ENCODE measurements around the gene PDGFA. TPM values are rescaled to one million over a fixed set of nuclear protein-coding genes. Genes with fewer than 3 reads are reported as not detected.

The PDGFA gene
- total and polyA plus RNA-seq, 3 donors from 2014 or later: 7.2 to 13.8 (median 13.8) TPM

DNA sequence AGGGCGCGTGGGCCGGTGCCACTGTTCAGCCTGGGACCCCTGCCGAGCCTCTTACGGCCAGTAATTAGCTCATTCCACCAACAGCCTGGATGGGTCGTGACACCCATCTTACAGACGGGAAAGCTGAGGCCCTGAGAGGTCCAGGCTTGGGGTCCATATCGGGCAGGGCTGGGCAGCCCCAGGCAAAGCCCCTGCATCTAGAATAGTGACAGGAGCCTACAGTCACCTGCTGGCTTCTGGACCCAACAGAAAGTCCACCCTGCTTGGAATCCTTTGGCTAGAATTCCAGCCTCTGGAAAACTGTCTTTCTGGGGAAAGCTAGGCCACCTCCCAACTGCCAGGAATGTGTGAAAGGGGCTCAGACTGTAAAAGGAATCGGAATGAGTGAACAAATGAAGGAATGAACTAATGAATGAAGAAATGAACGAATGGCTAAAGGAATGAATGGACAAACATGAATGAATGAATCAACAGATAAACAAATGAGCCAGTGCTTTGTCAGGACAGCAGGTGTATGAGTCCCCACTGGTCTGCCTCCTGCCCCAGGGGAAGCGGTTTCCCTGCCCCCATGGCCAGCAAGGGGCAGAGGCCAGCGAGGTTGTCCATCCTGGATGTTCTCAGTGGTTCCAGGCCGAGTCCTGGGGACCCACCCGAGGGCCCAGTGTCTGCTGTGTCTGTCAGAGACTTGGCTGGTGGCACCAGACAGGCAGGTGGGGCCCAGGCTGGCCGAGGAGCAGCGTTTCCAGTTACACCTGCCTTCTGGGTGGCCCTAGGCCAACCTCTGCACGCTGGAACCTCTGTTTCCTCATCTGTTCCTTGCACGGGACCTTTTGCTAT lies 24.1 kb upstream of the PDGFA start:
- Histone ChIP-seq H3K4me1 (peaks cover under 1% of the 10 kb centered on the region), H3K27ac (no peak overlapping the region), H3K27me3 (no peaks in the 10 kb centered on the region), H3K4me3 (no peak overlapping the region), H3K36me3 (ENCODE audit: low read depth, missing control alignments) (no peaks in the 10 kb centered on the region), H3K9me3 (no peaks in the 10 kb centered on the region)
- TF ChIP-seq CTCF (IDR thresholded peaks at IDR 0.05) (no peak), POLR2A (IDR thresholded peaks at IDR 0.05) (no peak)
- WGBS, 2 donors: 91 to 94% methylated on average over 13 to 15 of the region's 18 CpGs
- no peak for DNase-seq
- intact Hi-C loops (cut with DNase I; ENCODE audit: low total_unique reads): no loop called here

DNA sequence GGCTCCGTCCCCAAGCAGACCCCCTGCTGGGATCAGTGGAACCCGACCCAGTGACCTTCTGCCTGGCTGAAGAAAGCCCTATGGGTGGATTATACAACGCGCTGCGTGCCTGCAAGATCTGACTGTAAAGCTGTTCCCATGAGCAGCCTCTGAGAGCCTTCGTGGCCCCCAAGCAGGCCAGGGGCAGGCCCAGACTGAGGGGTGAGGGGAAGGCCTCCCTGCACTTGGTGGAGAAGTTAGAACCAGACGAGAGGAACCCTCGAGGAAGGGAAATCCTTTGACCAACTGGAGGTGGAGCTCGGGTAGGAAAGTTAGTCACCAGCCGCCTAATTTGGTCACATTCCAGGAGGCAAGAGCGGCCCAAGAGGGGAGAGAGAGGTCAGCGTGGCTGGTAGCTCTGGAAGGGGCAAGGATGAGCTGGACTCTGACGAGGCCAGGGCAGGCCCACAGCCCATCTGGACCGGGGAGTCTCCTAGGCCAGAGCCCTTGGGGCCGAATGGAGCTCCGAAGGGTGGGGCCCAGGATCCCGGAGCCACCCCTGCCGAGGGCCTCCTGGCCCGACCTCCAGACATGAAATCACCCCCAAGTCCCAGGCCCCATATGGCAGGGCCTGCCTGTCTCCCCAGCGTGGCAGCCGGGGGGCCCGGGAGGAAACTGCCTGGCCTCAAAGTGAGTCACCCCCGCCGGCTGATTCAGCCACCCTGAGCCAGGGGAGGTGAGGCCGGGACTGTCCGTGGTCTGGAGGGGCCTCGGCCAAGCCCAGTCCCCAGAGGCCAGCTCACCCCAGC lies 23.3 kb upstream of the PDGFA start:
- WGBS, 2 donors: 66 to 76% methylated on average over 15 to 23 of the region's 27 CpGs
- Histone ChIP-seq H3K4me1 (peaks cover 8% of the 10 kb centered on the region), H3K9me3 (no peaks in the 10 kb centered on the region), H3K4me3 (no peak overlapping the region), H3K27ac (no peak overlapping the region), H3K27me3 (no peaks in the 10 kb centered on the region), H3K36me3 (ENCODE audit: low read depth, missing control alignments) (no peaks in the 10 kb centered on the region)
- TF ChIP-seq POLR2A (IDR thresholded peaks at IDR 0.05): no peak
- TF ChIP-seq CTCF (IDR thresholded peaks at IDR 0.05): no peak
- no peak for DNase-seq
- intact Hi-C loops (cut with DNase I; ENCODE audit: low total_unique reads): no loop called here

- no peaks in the 10 kb centered on the region for H3K36me3 ChIP-seq (ENCODE audit: low read depth, missing control alignments)
- H3K4me1 ChIP-seq: peaks cover 8% of the 10 kb centered on the region
- no peak overlapping the region for H3K4me3 ChIP-seq
- no peaks in the 10 kb centered on the region for H3K27me3 ChIP-seq
- WGBS, 2 donors: 87 to 91% methylated on average over 28 of the region's 28 CpGs
- no peaks in the 10 kb centered on the region for H3K9me3 ChIP-seq
- H3K27ac ChIP-seq: no peak overlapping the region
- no peak for DNase-seq
- intact Hi-C loops (cut with DNase I; ENCODE audit: low total_unique reads): no loop called here
- TF ChIP-seq CTCF (IDR thresholded peaks at IDR 0.05) (no peak), POLR2A (IDR thresholded peaks at IDR 0.05) (no peak)
Measured at GRCh38 chr7:542131-542712, 22.6 kb upstream of the PDGFA start.

DNA sequence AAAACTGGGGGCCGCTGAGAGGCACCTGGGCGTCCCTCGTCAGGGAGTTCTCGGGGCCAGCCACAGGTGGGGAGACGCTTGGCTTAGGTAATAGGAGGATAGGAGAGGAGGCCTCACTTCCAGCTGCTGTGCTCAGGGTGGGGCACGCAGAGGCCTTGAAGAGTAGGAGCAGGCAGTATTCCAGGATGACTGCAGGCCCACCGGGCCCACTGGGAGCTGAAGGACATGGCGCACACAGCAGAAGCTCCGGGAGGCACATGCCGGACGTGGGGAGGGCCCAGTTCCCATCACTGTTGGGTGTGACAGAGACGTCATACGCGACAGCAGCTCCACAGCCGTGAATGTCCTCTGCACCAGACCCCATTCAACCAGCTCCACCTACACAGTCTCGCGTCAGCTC lies 22.0 kb upstream of the PDGFA start:
- Histone ChIP-seq H3K9me3 (no peaks in the 10 kb centered on the region), H3K36me3 (ENCODE audit: low read depth, missing control alignments) (no peaks in the 10 kb centered on the region), H3K4me1 (peaks cover 8% of the 10 kb centered on the region), H3K27me3 (no peaks in the 10 kb centered on the region), H3K4me3 (no peak overlapping the region), H3K27ac (no peak overlapping the region)
- no peak for DNase-seq
- no peak for TF ChIP-seq POLR2A (IDR thresholded peaks at IDR 0.05)
- intact Hi-C loops (cut with DNase I; ENCODE audit: low total_unique reads): no loop called here
- 88 to 90% methylated on average over 17 of the region's 17 CpGs for WGBS, 2 donors

DNA sequence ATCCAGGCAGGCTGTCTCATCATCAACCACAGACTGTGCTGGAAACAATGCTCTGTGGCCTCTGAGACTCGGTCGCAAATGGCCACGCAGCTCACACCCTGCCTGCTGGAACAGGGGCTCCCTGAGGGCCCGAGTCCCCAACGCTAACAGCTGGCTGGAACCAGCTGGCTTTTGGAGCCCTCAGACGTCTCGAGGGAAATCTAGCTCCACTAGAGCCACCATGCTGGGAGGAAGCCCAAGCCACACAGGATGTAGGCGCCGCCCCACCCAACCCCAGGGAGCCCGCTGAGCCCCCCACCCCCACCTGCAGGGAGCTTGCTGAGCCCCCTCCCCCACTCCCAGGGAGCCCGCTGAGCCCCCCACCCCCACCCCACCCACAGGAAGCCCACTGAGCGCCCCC lies 21.4 kb upstream of the PDGFA start:
- no peak overlapping the region for H3K27ac ChIP-seq
- no peaks in the 10 kb centered on the region for H3K9me3 ChIP-seq
- TF ChIP-seq POLR2A (IDR thresholded peaks at IDR 0.05) (no peak), CTCF (IDR thresholded peaks at IDR 0.05) (no peak)
- H3K27me3 ChIP-seq: no peaks in the 10 kb centered on the region
- H3K36me3 ChIP-seq (ENCODE audit: low read depth, missing control alignments): no peaks in the 10 kb centered on the region
- no peak overlapping the region for H3K4me3 ChIP-seq
- WGBS, 2 donors: 89 to 100% methylated on average over 2 to 9 of the region's 12 CpGs
- DNase-seq: no peak
- peaks cover 8% of the 10 kb centered on the region for H3K4me1 ChIP-seq
- intact Hi-C loops (cut with DNase I; ENCODE audit: low total_unique reads): no loop called here
